Spleen (tissue), 11 donors: Measurements from ENCODE around the gene ADCK2. TPM values are rescaled to one million over a fixed set of nuclear protein-coding genes. Genes with fewer than 3 reads are reported as not detected.

Experiments used
- DNase-seq: peaks from one replicate; pipeline ENCODE4 v3.0.0-alpha.2; 2020
- H3K27ac ChIP-seq, 8 donors: fragments of 200-600 bp; sonication (generic) in 7 of 8; 1 replicate in 4 of 8; 2 replicates in 4 of 8; pipeline versions ENCODE4 v1.5.0 to v1.8.0; 2016 to 2021; ENCODE audit warnings: inconsistent platforms in 4 of 8, mild to moderate bottlenecking in 4 of 8, moderate library complexity in 1 of 8
- H3K27me3 ChIP-seq, 7 donors: fragments of 200-600 bp; sonication (generic) in 6 of 7; replicated peaks in 1 of 7; 1 replicate in 4 of 7; 2 replicates in 3 of 7; pipeline versions ENCODE4 v1.5.0 to v1.8.0; 2016 to 2021; ENCODE audit warnings: inconsistent platforms in 3 of 7, mild to moderate bottlenecking in 1 of 7
- H3K36me3 ChIP-seq, 6 donors: fragments of 200-600 bp; sonication (generic) in 5 of 6; 1 replicate in 4 of 6; 2 replicates in 2 of 6; pipeline versions ENCODE4 v1.5.0 to v1.8.0; 2016 to 2021; ENCODE audit warnings: inconsistent platforms in 2 of 6
- H3K4me1 ChIP-seq, 6 donors: fragments of 200-600 bp; sonication (generic) in 5 of 6; 1 replicate in 3 of 6; 2 replicates in 3 of 6; pipeline versions ENCODE4 v1.5.0 to v1.8.0; 2016 to 2021; ENCODE audit warnings: inconsistent platforms in 3 of 6
- H3K4me3 ChIP-seq, 8 donors: fragments of 200-600 bp; sonication (generic) in 7 of 8; 1 replicate in 4 of 8; 2 replicates in 4 of 8; pipeline versions ENCODE4 v1.5.0 to v1.8.0; 2016 to 2021; ENCODE audit warnings: inconsistent platforms in 4 of 8, mild to moderate bottlenecking in 4 of 8, moderate library complexity in 2 of 8
- H3K9me3 ChIP-seq, 8 donors: fragments of 200-600 bp; sonication (generic) in 7 of 8; 1 replicate in 4 of 8; 2 replicates in 4 of 8; pipeline versions ENCODE4 v1.5.0 to v1.8.0; 2016 to 2021; ENCODE audit warnings: inconsistent platforms in 4 of 8
- CTCF ChIP-seq, 11 experiments: fragments of 200-600 bp in 7 of 11; fragments of 450-650 bp in 4 of 11; sonication (generic) in 4 of 11; IDR thresholded peaks in 8 of 11; conservative IDR thresholded peaks in 3 of 11; 1 replicate in 7 of 11; 2 replicates in 4 of 11; pipeline versions ENCODE4 v1.4.0 to v1.8.0; 2016 to 2021; ENCODE audit warnings: antibody characterized with exemption in 11 of 11, inconsistent platforms in 4 of 11, mild to moderate bottlenecking in 1 of 11
- POLR2A ChIP-seq, 3 donors: fragments of 450-650 bp; IDR thresholded peaks; one replicate each; pipeline ENCODE4 v1.5.1; 2017; ENCODE audit warnings: antibody characterized with exemption in 3 of 3, mild to moderate bottlenecking in 1 of 3
- POLR2AphosphoS5 ChIP-seq, 3 donors: sonication (generic); formaldehyde crosslinking; IDR thresholded peaks; one replicate each; pipeline ENCODE4 v1.5.1; 2017; ENCODE audit warnings: antibody characterized with exemption in 3 of 3
- WGBS, 5 donors: extraction: QIAGEN DNeasy Blood & Tissue Kit in 3 of 5; methylation state at CpG; one replicate each; pipeline versions ENCODE4 v1.1.5 to v1.1.7; 2013 to 2018; 5-methylcytosine and 5-hydroxymethylcytosine counted together
- intact Hi-C: fragments of 100-400 bp; cut with DNase I; formaldehyde crosslinking; loops from one replicate; pipeline ENCODE4 v1.15.0; 2023; ENCODE audit warnings: low total_unique reads
- polyA plus RNA-seq, 3 donors: library from polyadenylated mRNA; stranded (reverse); fragments of 200-250 nt; gene quantifications; one replicate each; pipeline ENCODE4 v1.2.1, GENCODE V29; 2013
- total RNA-seq, 7 donors: library from RNA; depleted of rRNA in 3 of 7; stranded (reverse); fragments of >200 nt in 3 of 7; fragmentation: NEBNext Ultra II Directional in 4 of 7; extraction: Animal tissue kit (Norgen Biotek cat#: 25700) in 4 of 7; gene quantifications; one replicate each; pipeline versions ENCODE4 v1.1.0 to v1.2.1, GENCODE V29; 2016 to 2021
- donor health status: healthy with polysubstance abuse.
- donor health status: DM: no; HTN: no; CAD: no; lungs with moderate emphysema.
- donor health status: DM: no; HTN: no; CAD: no.
- donor health status: Bipolar disorder and iron deficiency.
- donor health status: healthy.
- donor health status: DM: no; HTN: no; CAD: no.
- donor health status: DM: yes; HTN: yes; CAD: no.

The ADCK2 gene
- total and polyA plus RNA-seq, 10 donors: 10.6 to 25.2 (median 18.5) TPM

GRCh38 chr7:140685407-140686087 is 12.8 kb downstream of the ADCK2 start:
- no peak overlapping the region for H3K27ac ChIP-seq
- H3K36me3 ChIP-seq: peaks cover 0 to 100% (median 40%) of the 10 kb centered on the region in 6 donors
- H3K27me3 ChIP-seq: no peaks in the 10 kb centered on the region
- TF ChIP-seq POLR2AphosphoS5 (IDR thresholded peaks at IDR 0.05) (no peak), POLR2A (IDR thresholded peaks at IDR 0.05) (no peak), CTCF (IDR thresholded peaks at IDR 0.05 in 8 of 11, conservative IDR thresholded peaks at IDR 0.05 in 3 of 11) (no peak)
- no peak overlapping the region for H3K4me3 ChIP-seq
- no peaks in the 10 kb centered on the region for H3K4me1 ChIP-seq
- no peaks in the 10 kb centered on the region for H3K9me3 ChIP-seq
- peak; percentile 50 for DNase-seq
- WGBS, 5 donors: 88 to 96% (median 90%) methylated on average over 9 to 10 of the region's 10 CpGs
- intact Hi-C loops: no loop called here

- no peak for TF ChIP-seq CTCF (IDR thresholded peaks at IDR 0.05 in 8 of 11, conservative IDR thresholded peaks at IDR 0.05 in 3 of 11)
- TF ChIP-seq POLR2AphosphoS5 (IDR thresholded peaks at IDR 0.05): no peak
- no peak for TF ChIP-seq POLR2A (IDR thresholded peaks at IDR 0.05)
- H3K9me3 ChIP-seq: no peaks in the 10 kb centered on the region
- no peak overlapping the region for H3K27ac ChIP-seq
- peaks cover 0 to 100% (median 38%) of the 10 kb centered on the region in 6 donors for H3K36me3 ChIP-seq
- intact Hi-C loops: no loop called here
- H3K4me3 ChIP-seq: no peak overlapping the region
- no peaks in the 10 kb centered on the region for H3K27me3 ChIP-seq
- peak; percentile 62 for DNase-seq
- WGBS, 5 donors: 91 to 99% (median 95%) methylated on average over 4 to 11 of the region's 11 CpGs
- no peaks in the 10 kb centered on the region for H3K4me1 ChIP-seq
Observed at GRCh38 chr7:140686921-140687320, 14.2 kb downstream of the ADCK2 start.

GRCh38 chr7:140688341-140688740 is 15.6 kb downstream of the ADCK2 start:
- Histone ChIP-seq H3K4me1 (no peaks in the 10 kb centered on the region), H3K36me3 (peaks cover 0 to 100% (median 34%) of the 10 kb centered on the region in 6 donors), H3K4me3 (no peak overlapping the region), H3K27ac (no peak overlapping the region), H3K27me3 (no peaks in the 10 kb centered on the region), H3K9me3 (no peaks in the 10 kb centered on the region)
- DNase-seq: peak; percentile 49
- intact Hi-C loops: no loop called here
- TF ChIP-seq POLR2A (IDR thresholded peaks at IDR 0.05) (no peak), POLR2AphosphoS5 (IDR thresholded peaks at IDR 0.05) (no peak), CTCF (IDR thresholded peaks at IDR 0.05 in 8 of 11, conservative IDR thresholded peaks at IDR 0.05 in 3 of 11) (no peak)
- WGBS, 5 donors: 92 to 98% (median 94%) methylated on average over 5 to 6 of the region's 6 CpGs
